ENCODE measurements around the gene SORCS1.

Gene SORCS1

GRCh38 chr10:106980495-106981451, 183.7 kb downstream of the SORCS1 start:
- H3K27me3 Mint-ChIP-seq: no peaks in the 10 kb centered on the region
- H3K36me3 Mint-ChIP-seq (ENCODE audit: low read depth): no peaks in the 10 kb centered on the region
- peaks cover 19% of the 10 kb centered on the region for H3K4me1 Mint-ChIP-seq (ENCODE audit: low read depth)
- no peaks in the 10 kb centered on the region for H3K9me3 Mint-ChIP-seq
- no peak overlapping the region for H3K27ac Mint-ChIP-seq
- no peak overlapping the region for H3K4me3 Mint-ChIP-seq
- intact Hi-C loops (cut with micrococcal nuclease): no loop called here

- Mint-ChIP-seq H3K27ac (no peak overlapping the region), H3K36me3 (ENCODE audit: low read depth) (no peaks in the 10 kb centered on the region), H3K9me3 (no peaks in the 10 kb centered on the region), H3K4me1 (ENCODE audit: low read depth) (peaks cover 19% of the 10 kb centered on the region), H3K27me3 (no peaks in the 10 kb centered on the region), H3K4me3 (no peak overlapping the region)
- intact Hi-C loops (cut with micrococcal nuclease): no loop called here
Measured at GRCh38 chr10:106978756-106979155, 185.8 kb downstream of the SORCS1 start.

- no peak overlapping the region for H3K4me3 Mint-ChIP-seq
- H3K4me1 Mint-ChIP-seq (ENCODE audit: low read depth): no peaks in the 10 kb centered on the region
- no peaks in the 10 kb centered on the region for H3K27me3 Mint-ChIP-seq
- no peaks in the 10 kb centered on the region for H3K9me3 Mint-ChIP-seq
- no peak overlapping the region for H3K27ac Mint-ChIP-seq
- no peaks in the 10 kb centered on the region for H3K36me3 Mint-ChIP-seq (ENCODE audit: low read depth)
- intact Hi-C loops (cut with micrococcal nuclease): no loop called here
Measured at GRCh38 chr10:106973716-106974115, 190.8 kb downstream of the SORCS1 start.

GRCh38 chr10:106973288-106973687, 191.2 kb downstream of the SORCS1 start:
- no peaks in the 10 kb centered on the region for H3K36me3 Mint-ChIP-seq (ENCODE audit: low read depth)
- no peak overlapping the region for H3K27ac Mint-ChIP-seq
- no peaks in the 10 kb centered on the region for H3K9me3 Mint-ChIP-seq
- no peak overlapping the region for H3K4me3 Mint-ChIP-seq
- no peaks in the 10 kb centered on the region for H3K27me3 Mint-ChIP-seq
- intact Hi-C loops (cut with micrococcal nuclease): no loop called here
- no peaks in the 10 kb centered on the region for H3K4me1 Mint-ChIP-seq (ENCODE audit: low read depth)

- Mint-ChIP-seq H3K4me3 (no peak overlapping the region), H3K4me1 (ENCODE audit: low read depth) (no peaks in the 10 kb centered on the region), H3K36me3 (ENCODE audit: low read depth) (no peaks in the 10 kb centered on the region), H3K9me3 (no peaks in the 10 kb centered on the region), H3K27me3 (no peaks in the 10 kb centered on the region), H3K27ac (no peak overlapping the region)
- intact Hi-C loops (cut with micrococcal nuclease): no loop called here
Measured at GRCh38 chr10:106972381-106972780, 192.1 kb downstream of the SORCS1 start.

GRCh38 chr10:106971411-106971831, 193.1 kb downstream of the SORCS1 start:
- Mint-ChIP-seq H3K27ac (no peak overlapping the region), H3K27me3 (no peaks in the 10 kb centered on the region)
- intact Hi-C loops (cut with micrococcal nuclease): no loop called here

GRCh38 chr10:106967452-106967851, 197.1 kb downstream of the SORCS1 start:
- H3K4me1 Mint-ChIP-seq (ENCODE audit: low read depth): no peaks in the 10 kb centered on the region
- no peak overlapping the region for H3K4me3 Mint-ChIP-seq
- intact Hi-C loops (cut with micrococcal nuclease): no loop called here
- H3K27ac Mint-ChIP-seq: no peak overlapping the region
- H3K36me3 Mint-ChIP-seq (ENCODE audit: low read depth): no peaks in the 10 kb centered on the region
- H3K27me3 Mint-ChIP-seq: no peaks in the 10 kb centered on the region
- no peaks in the 10 kb centered on the region for H3K9me3 Mint-ChIP-seq

More at GRCh38 chr10:106971411-106971831, 193.1 kb downstream of the SORCS1 start:
- Mint-ChIP-seq H3K9me3 (no peaks in the 10 kb centered on the region), H3K4me3 (no peak overlapping the region), H3K36me3 (ENCODE audit: low read depth) (no peaks in the 10 kb centered on the region), H3K4me1 (ENCODE audit: low read depth) (no peaks in the 10 kb centered on the region)

GRCh38 chr10:106960812-106961211, 203.7 kb downstream of the SORCS1 start:
- intact Hi-C loops (cut with micrococcal nuclease): no loop called here
- H3K36me3 Mint-ChIP-seq (ENCODE audit: low read depth): no peaks in the 10 kb centered on the region
- H3K4me3 Mint-ChIP-seq: no peak overlapping the region
- H3K27ac Mint-ChIP-seq: no peak overlapping the region
- peaks cover 45% of the 10 kb centered on the region for H3K4me1 Mint-ChIP-seq (ENCODE audit: low read depth)
- no peaks in the 10 kb centered on the region for H3K27me3 Mint-ChIP-seq
- no peaks in the 10 kb centered on the region for H3K9me3 Mint-ChIP-seq

GRCh38 chr10:106959521-106959920, 205.0 kb downstream of the SORCS1 start:
- Mint-ChIP-seq H3K4me1 (ENCODE audit: low read depth) (peaks cover 45% of the 10 kb centered on the region), H3K27ac (no peak overlapping the region), H3K9me3 (no peaks in the 10 kb centered on the region), H3K4me3 (no peak overlapping the region), H3K27me3 (no peaks in the 10 kb centered on the region), H3K36me3 (ENCODE audit: low read depth) (no peaks in the 10 kb centered on the region)
- intact Hi-C loops (cut with micrococcal nuclease): loop anchor here (5.0 kb wide), 1 partner anchor 38 kb away; no protein-coding TSS in a partner anchor

GRCh38 chr10:106958589-106959361, 205.7 kb downstream of the SORCS1 start:
- Mint-ChIP-seq H3K4me1 (ENCODE audit: low read depth) (peaks cover 45% of the 10 kb centered on the region), H3K27me3 (no peaks in the 10 kb centered on the region), H3K27ac (peak overlapping the region; percentile 75), H3K36me3 (ENCODE audit: low read depth) (no peaks in the 10 kb centered on the region), H3K4me3 (no peak overlapping the region), H3K9me3 (no peaks in the 10 kb centered on the region)
- intact Hi-C loops (cut with micrococcal nuclease): loop anchor here (5.0 kb wide), 1 partner anchor 39 kb away; no protein-coding TSS in a partner anchor

GRCh38 chr10:106957823-106958588, 206.5 kb downstream of the SORCS1 start:
- Mint-ChIP-seq H3K4me3 (peak overlapping the region; percentile 17), H3K27ac (peak overlapping the region; percentile 75)
- intact Hi-C loops (cut with micrococcal nuclease): loop anchor here (5.0 kb wide), 1 partner anchor 39 kb away; no protein-coding TSS in a partner anchor

GRCh38 chr10:106956216-106956915, 208.1 kb downstream of the SORCS1 start:
- H3K36me3 Mint-ChIP-seq (ENCODE audit: low read depth): no peaks in the 10 kb centered on the region
- no peaks in the 10 kb centered on the region for H3K27me3 Mint-ChIP-seq
- H3K9me3 Mint-ChIP-seq: no peaks in the 10 kb centered on the region
- peaks cover 51% of the 10 kb centered on the region for H3K4me1 Mint-ChIP-seq (ENCODE audit: low read depth)
- H3K27ac Mint-ChIP-seq: no peak overlapping the region
- intact Hi-C loops (cut with micrococcal nuclease): loop anchor here (5.0 kb wide), 1 partner anchor 41 kb away; no protein-coding TSS in a partner anchor
- no peak overlapping the region for H3K4me3 Mint-ChIP-seq

More at GRCh38 chr10:106957823-106958588, 206.5 kb downstream of the SORCS1 start:
- Mint-ChIP-seq H3K36me3 (ENCODE audit: low read depth) (no peaks in the 10 kb centered on the region), H3K9me3 (no peaks in the 10 kb centered on the region), H3K27me3 (no peaks in the 10 kb centered on the region), H3K4me1 (ENCODE audit: low read depth) (peaks cover 45% of the 10 kb centered on the region)

GRCh38 chr10:106955133-106955532, 209.4 kb downstream of the SORCS1 start:
- Mint-ChIP-seq H3K27ac (peak overlapping the region; percentile 10), H3K4me3 (no peak overlapping the region), H3K4me1 (ENCODE audit: low read depth) (peaks cover 43% of the 10 kb centered on the region), H3K36me3 (ENCODE audit: low read depth) (no peaks in the 10 kb centered on the region), H3K27me3 (no peaks in the 10 kb centered on the region), H3K9me3 (no peaks in the 10 kb centered on the region)
- intact Hi-C loops (cut with micrococcal nuclease): loop anchor here (5.0 kb wide), 1 partner anchor 42 kb away; no protein-coding TSS in a partner anchor
